Measurements from ENCODE around the gene IDUA. TPM values are rescaled to one million over a fixed set of nuclear protein-coding genes. Genes with fewer than 3 reads are reported as not detected.

IDUA gene
- total and polyA plus RNA-seq, 4 donors: 3.0 to 4.5 (median 3.8) TPM

GRCh38 chr4:949656-950055, 37.2 kb upstream of the IDUA start:
- no peak overlapping the region for H3K9ac ChIP-seq (ENCODE audit: low read depth in 1 of 2, low read length in 2 of 2)
- no peak overlapping the region for H3K4me3 ChIP-seq (ENCODE audit: low read depth in 1 of 3, low read length in 3 of 3)
- no peaks in the 10 kb centered on the region for H3K27me3 ChIP-seq (ENCODE audit: control insufficient read depth in 4 of 4, insufficient read depth in 4 of 4, low read length in 3 of 4)
- DNase-seq (ENCODE audit: low spot score): no peak
- H3K4me1 ChIP-seq (ENCODE audit: control insufficient read depth in 4 of 4, insufficient read depth in 4 of 4, low read length in 3 of 4): no peaks in the 10 kb centered on the region
- H3K36me3 ChIP-seq (ENCODE audit: control insufficient read depth in 4 of 4, insufficient read depth in 3 of 4, low read depth in 1 of 4, low read length in 3 of 4): peaks cover 0 to 10% (median 3%) of the 10 kb centered on the region in 4 donors
- WGBS: 95% methylated on average over 20 of the region's 20 CpGs
- no peak overlapping the region for H3K27ac ChIP-seq (ENCODE audit: low read depth in 1 of 2, low read length in 2 of 2)
- H3K9me3 ChIP-seq (ENCODE audit: control insufficient read depth in 4 of 4, low read length in 3 of 4): no peaks in the 10 kb centered on the region
- TF ChIP-seq EGR1 (IDR thresholded peaks at IDR 0.05; ENCODE audit: low read depth in 2 of 2) (no peak), SP1 (IDR thresholded peaks at IDR 0.05) (no peak), TAF1 (conservative IDR thresholded peaks at IDR 0.05) (no peak), FOXA1 (IDR thresholded peaks at IDR 0.05) (no peak), RAD21 (IDR thresholded peaks at IDR 0.05) (no peak), FOXA2 (IDR thresholded peaks at IDR 0.05) (no peak), HNF4A (conservative IDR thresholded peaks at IDR 0.05) (no peak), RXRA (IDR thresholded peaks at IDR 0.05) (no peak), JUND (IDR thresholded peaks at IDR 0.05) (no peak), GABPA (IDR thresholded peaks at IDR 0.05 in 1 of 2, conservative IDR thresholded peaks at IDR 0.05 in 1 of 2) (no peak), NR2F2 (IDR thresholded peaks at IDR 0.05) (no peak), ATF3 (IDR thresholded peaks at IDR 0.05) (no peak), CTCF (IDR thresholded peaks at IDR 0.05; ENCODE audit: low read depth, low read length, missing input control) (no peak), HNF4G (IDR thresholded peaks at IDR 0.05) (no peak), YY1 (IDR thresholded peaks at IDR 0.05) (no peak), MAX (IDR thresholded peaks at IDR 0.05) (no peak)
- TF ChIP-seq, protein P1, sequence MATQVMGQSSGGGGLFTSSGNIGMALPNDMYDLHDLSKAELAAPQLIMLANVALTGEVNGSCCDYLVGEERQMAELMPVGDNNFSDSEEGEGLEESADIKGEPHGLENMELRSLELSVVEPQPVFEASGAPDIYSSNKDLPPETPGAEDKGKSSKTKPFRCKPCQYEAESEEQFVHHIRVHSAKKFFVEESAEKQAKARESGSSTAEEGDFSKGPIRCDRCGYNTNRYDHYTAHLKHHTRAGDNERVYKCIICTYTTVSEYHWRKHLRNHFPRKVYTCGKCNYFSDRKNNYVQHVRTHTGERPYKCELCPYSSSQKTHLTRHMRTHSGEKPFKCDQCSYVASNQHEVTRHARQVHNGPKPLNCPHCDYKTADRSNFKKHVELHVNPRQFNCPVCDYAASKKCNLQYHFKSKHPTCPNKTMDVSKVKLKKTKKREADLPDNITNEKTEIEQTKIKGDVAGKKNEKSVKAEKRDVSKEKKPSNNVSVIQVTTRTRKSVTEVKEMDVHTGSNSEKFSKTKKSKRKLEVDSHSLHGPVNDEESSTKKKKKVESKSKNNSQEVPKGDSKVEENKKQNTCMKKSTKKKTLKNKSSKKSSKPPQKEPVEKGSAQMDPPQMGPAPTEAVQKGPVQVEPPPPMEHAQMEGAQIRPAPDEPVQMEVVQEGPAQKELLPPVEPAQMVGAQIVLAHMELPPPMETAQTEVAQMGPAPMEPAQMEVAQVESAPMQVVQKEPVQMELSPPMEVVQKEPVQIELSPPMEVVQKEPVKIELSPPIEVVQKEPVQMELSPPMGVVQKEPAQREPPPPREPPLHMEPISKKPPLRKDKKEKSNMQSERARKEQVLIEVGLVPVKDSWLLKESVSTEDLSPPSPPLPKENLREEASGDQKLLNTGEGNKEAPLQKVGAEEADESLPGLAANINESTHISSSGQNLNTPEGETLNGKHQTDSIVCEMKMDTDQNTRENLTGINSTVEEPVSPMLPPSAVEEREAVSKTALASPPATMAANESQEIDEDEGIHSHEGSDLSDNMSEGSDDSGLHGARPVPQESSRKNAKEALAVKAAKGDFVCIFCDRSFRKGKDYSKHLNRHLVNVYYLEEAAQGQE (IDR thresholded peaks at IDR 0.05): no peak
- TF ChIP-seq, protein P2, sequence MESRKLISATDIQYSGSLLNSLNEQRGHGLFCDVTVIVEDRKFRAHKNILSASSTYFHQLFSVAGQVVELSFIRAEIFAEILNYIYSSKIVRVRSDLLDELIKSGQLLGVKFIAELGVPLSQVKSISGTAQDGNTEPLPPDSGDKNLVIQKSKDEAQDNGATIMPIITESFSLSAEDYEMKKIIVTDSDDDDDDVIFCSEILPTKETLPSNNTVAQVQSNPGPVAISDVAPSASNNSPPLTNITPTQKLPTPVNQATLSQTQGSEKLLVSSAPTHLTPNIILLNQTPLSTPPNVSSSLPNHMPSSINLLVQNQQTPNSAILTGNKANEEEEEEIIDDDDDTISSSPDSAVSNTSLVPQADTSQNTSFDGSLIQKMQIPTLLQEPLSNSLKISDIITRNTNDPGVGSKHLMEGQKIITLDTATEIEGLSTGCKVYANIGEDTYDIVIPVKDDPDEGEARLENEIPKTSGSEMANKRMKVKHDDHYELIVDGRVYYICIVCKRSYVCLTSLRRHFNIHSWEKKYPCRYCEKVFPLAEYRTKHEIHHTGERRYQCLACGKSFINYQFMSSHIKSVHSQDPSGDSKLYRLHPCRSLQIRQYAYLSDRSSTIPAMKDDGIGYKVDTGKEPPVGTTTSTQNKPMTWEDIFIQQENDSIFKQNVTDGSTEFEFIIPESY (IDR thresholded peaks at IDR 0.05): no peak

Measured in liver (tissue), 9 donors.